HUES6 (cell line): ENCODE results near the gene NAT8L.

Experiments
- H3K27ac ChIP-seq: 2 replicates; pipeline ENCODE4 v1.7.0; 2013; ENCODE audit warnings: low read depth, mild to moderate bottlenecking, low read length, inconsistent platforms
- H3K27me3 ChIP-seq: 2 replicates; pipeline ENCODE4 v1.6.1; 2013; ENCODE audit warnings: low read length; ENCODE audit not compliant: control insufficient read depth, insufficient read depth
- H3K36me3 ChIP-seq: 2 replicates; pipeline ENCODE4 v1.6.1; 2013; ENCODE audit warnings: low read length; ENCODE audit not compliant: control insufficient read depth, insufficient read depth
- H3K4me1 ChIP-seq: 2 replicates; pipeline ENCODE4 v1.6.1; 2013; ENCODE audit warnings: low read length; ENCODE audit not compliant: control insufficient read depth, insufficient read depth
- H3K4me3 ChIP-seq: 2 replicates; pipeline ENCODE4 v1.5.1; 2013; ENCODE audit warnings: low read depth, low read length
- H3K9ac ChIP-seq: one replicate; pipeline ENCODE4 v1.6.1; 2013; ENCODE audit warnings: mild to moderate bottlenecking, low read length
- H3K9me3 ChIP-seq: 2 replicates; pipeline ENCODE4 v1.6.1; 2013; ENCODE audit warnings: low read depth, low read length; ENCODE audit not compliant: control insufficient read depth, insufficient read depth

Gene NAT8L

DNA sequence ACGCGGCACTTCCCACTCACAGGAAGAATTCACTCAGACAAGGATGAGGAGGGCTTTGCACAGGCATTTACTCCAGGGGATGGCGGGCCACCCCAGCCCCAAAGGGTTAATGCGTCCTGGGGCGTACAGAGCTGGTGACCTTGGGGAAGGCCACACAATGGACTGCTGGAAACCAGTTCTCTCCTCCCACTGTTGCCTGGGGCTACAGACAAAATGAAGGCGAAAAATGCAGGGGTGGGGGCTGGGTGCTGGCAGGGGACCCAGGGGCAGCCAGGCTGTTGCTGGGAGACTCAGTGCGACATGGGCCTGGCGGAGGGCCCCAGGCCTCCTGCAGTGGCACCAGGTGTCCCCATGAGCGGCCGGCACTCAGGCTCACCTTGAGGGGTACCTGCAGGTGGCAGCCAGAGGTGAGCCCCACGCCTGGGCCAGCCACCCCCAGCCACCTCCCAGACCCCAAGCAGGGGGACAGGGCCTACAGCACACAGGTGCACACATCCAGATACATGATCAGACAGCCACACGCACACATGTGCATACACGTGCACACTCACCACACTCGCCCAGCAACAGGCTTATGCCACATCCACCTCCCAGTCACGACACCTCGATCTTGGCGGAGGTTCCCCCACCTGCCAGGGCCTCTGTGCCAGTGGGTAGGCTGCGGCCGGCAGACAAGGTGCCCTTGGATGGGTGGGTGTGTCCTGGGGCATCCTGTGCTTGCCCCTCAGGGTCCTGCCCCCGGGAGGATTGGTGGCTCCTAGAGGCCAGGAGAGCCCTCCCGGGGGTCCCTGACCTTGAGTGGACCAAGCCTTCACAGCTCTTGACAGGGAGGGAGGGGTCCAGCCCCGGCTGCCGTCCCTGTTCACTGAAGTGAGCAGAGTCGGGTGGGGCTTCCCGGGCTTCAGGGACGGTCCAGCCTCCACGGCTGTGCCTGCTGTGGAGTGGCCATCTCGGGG, 13.1 kb downstream of the NAT8L start:
- Histone ChIP-seq H3K9ac (no peak overlapping the region), H3K27me3 (no peaks in the 10 kb centered on the region), H3K4me3 (no peak overlapping the region), H3K4me1 (peaks cover 17% of the 10 kb centered on the region), H3K9me3 (no peaks in the 10 kb centered on the region), H3K27ac (no peak overlapping the region), H3K36me3 (no peaks in the 10 kb centered on the region)

DNA sequence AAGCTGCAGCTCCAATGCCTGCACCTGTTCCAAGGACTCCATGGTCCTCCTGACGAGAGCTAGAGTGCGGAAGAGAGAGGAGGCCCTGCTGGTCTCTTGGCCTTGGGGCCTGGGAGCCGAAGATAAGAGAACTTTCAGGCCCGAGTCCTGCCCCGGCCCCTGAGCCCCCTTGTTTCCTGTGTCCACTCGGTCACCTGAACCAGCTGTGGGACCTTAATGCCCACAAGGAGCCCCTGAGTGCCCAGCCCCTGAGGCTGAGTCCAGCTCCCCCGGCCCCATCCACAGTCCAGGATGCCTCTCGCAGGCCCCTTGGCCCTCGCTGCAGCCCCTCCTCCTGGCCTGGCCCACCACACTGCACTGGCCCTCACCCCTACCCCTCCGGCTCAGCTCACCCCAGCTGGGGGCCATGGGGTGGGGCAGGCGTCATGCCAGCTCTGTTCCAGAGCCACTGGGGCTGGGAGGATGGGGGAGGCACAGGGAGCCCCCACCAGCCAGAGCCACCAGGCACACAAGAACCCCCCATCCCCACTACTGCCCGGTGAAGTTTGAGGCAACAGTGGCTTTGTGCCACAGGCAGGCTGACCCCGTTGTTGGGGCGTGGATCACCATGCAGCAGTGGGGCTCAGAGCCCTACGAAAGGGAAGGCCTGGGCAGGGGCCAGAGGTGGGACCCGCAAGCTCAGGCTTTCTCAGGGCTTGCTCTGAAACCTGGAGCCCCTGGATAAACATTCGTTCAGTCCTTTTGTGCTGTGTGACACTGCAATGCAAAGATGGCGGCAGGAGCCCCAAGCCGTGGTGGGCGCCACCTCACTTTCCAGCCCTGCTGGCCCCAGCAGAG, 14.1 kb downstream of the NAT8L start:
- H3K27ac ChIP-seq = no peak overlapping the region
- no peaks in the 10 kb centered on the region for H3K36me3 ChIP-seq
- peaks cover 17% of the 10 kb centered on the region for H3K4me1 ChIP-seq
- no peaks in the 10 kb centered on the region for H3K9me3 ChIP-seq
- H3K27me3 ChIP-seq = no peaks in the 10 kb centered on the region
- no peak overlapping the region for H3K4me3 ChIP-seq
- no peak overlapping the region for H3K9ac ChIP-seq

DNA sequence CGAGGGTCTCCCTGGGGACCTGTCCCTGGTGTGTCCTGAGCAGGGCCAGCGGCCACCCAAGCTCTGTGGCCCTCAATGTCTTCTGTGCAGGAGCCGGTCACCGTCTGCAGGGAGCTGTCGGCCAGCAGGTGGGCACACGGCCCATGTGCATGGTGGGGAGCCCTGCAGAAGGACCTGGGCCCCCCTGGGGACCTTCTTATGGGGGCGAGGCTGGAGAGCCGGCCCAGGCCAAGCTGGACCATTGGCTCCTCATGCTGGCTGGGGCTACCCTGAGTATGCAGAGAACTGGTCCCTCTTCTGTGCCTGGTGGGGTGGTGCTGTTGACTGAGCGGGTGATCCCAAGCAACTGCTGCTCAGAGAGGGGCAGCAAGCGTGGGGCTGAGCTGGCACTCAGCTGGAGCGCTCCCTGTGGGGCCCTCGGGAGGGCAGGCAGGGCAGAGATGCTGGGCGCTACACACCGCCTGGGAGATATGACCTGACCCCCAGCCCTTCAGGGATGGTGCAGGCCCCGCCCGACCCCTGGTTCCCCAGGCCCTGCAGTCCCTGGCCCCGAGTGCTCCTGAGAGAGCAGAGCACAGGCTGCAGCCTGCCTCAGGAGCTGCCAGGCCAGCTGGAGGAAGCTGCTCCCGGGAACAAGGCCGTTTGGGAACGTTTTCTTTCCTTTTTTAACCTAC, 14.8 kb downstream of the NAT8L start:
- no peak overlapping the region for H3K9ac ChIP-seq
- H3K27me3 ChIP-seq = no peaks in the 10 kb centered on the region
- H3K9me3 ChIP-seq = no peaks in the 10 kb centered on the region
- no peak overlapping the region for H3K4me3 ChIP-seq
- no peaks in the 10 kb centered on the region for H3K36me3 ChIP-seq
- H3K4me1 ChIP-seq = peaks cover 17% of the 10 kb centered on the region
- no peak overlapping the region for H3K27ac ChIP-seq

DNA sequence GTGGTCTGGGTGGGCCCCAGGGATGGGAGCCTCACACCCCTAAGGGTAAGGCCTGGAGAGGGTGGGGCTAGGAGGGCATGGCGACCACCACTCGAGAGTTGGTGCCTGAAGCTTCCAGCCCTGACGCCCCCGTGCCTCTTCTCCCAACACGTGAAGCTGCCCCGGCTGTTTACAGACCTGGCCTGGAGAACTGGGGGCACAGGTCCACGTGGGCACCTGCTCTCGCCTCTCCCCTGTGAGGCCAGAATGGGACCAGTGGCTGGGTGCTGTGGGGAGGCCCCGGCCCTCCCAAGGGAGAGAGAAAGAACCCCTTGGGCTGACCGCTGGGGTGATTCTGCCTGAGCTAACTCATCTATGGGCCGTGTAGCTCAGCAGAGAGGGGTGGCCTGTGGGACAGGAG, 15.5 kb downstream of the NAT8L start:
- Histone ChIP-seq H3K27me3 (no peaks in the 10 kb centered on the region), H3K27ac (no peak overlapping the region), H3K36me3 (no peaks in the 10 kb centered on the region), H3K9me3 (no peaks in the 10 kb centered on the region), H3K4me3 (no peak overlapping the region), H3K4me1 (peaks cover 17% of the 10 kb centered on the region), H3K9ac (no peak overlapping the region)

DNA sequence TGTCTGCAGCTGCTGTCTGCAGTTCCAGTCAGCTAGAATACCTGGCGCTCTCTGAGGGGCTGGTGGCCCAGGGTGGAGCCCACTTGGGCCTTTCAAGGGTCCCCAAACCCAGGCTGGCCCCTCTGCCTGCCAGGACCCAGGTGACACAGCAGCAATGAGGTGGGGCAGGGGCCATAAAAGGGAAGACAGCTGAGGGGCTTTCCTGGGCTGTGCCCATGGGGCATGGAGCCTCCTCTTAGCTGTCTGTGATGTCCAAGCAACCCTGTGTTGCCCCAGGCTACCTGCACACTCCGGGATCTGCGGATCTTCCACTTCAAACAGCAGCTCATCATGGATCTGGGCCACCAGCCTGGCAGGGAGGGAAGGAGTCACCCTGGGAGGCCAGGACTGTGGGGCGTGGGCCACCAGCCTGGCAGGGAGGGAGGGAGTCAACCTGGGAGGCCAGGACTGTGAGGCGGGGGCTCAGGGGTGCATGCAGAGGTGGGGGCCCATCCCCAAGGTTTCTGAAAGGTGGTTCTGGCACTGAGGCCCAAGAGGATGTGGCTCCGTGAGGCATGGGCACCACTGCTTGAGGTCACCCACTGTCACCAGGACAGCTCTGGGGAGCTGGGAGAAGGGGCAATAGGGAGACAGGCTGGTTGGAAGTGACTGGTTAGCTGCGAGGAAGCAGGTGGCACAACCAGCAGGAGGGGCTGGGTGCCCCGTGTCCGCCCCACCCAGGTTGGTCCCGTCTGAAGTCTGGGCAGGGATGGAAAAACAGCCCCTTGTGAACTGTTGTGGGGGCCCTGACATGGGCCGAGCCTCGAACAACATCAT, 16.3 kb downstream of the NAT8L start:
- H3K9ac ChIP-seq = no peak overlapping the region
- no peaks in the 10 kb centered on the region for H3K9me3 ChIP-seq
- H3K4me1 ChIP-seq = peaks cover 17% of the 10 kb centered on the region
- H3K36me3 ChIP-seq = no peaks in the 10 kb centered on the region
- H3K4me3 ChIP-seq = no peak overlapping the region
- H3K27ac ChIP-seq = no peak overlapping the region
- no peaks in the 10 kb centered on the region for H3K27me3 ChIP-seq

DNA sequence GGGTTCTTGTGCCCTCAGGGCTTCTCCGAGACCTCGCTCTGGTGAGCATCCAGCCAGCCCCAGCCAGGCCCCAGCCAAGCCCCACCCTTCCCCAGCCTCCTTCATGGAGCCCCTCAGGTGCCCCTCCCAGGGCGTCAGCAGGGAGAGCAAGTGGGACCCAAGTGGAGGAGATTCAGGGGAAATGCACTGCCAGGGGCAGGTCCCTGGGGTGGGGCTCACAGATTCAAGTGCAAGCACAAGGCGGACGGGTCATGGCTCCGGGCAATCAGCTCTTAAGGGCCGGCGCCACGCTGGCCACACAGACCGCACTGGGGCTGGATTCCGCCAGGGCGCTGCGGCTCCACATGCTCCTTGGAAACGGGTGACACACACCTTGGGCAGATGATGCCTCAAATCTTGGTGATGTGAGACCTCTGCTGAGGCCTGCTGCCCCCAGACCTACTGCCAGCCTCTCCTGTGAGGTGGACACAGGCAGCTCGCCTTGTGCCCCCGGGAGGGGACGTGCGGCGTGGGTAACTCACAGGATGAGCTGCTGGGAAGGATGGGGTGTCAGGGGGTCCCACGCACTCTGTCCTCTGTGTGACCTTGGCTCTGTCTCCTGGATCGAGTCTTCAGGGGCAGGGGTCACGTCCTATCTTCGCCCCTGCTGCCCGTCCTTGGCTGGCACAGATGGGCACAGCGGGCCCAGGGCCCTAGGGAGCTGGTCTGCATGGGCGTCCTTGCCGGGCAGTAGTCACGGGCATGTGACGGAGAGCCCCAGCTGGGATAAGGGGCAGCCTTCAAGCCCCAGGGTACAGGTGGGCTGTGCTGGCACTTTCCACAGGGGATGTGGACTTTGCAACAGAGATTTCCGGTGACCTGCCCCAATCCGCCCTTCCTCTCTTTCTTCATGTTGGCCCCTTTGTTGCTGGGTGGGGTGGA, 17.1 kb downstream of the NAT8L start:
- no peaks in the 10 kb centered on the region for H3K9me3 ChIP-seq
- no peak overlapping the region for H3K27ac ChIP-seq
- no peak overlapping the region for H3K9ac ChIP-seq
- no peak overlapping the region for H3K4me3 ChIP-seq
- H3K36me3 ChIP-seq = no peaks in the 10 kb centered on the region
- peaks cover 14% of the 10 kb centered on the region for H3K4me1 ChIP-seq
- H3K27me3 ChIP-seq = no peaks in the 10 kb centered on the region

DNA sequence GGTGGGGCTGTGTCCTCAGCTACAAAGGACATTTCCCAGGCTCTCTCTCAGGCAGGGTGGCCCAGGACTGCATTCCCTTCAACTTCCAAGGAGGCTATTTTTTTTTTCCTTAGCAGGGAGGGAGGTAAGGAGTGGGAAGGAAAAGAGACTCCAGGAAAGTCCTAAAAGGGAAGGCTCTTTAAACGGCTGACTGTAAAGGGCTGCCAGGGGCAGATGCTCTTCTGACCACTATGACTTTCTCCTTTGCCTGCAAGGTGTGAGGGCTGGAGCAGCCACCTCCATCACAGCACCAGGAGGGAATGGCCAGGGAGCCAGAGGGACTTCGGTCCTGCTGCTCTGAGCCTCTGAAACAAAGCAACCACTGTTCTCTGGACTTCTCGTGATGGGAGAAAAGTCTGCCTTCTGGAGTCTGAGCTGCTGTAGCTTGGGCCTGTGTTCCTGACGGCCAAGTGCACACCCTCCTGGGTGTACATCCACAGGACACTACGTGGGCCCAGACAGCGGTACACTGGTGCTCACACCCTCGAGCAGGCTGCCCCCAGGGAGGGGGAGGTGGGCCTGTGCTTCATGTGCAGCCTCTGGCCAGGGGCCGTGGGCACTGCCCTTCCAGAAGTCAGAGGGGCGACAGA, 17.9 kb downstream of the NAT8L start:
- Histone ChIP-seq H3K4me3 (no peak overlapping the region), H3K27me3 (no peaks in the 10 kb centered on the region), H3K27ac (no peak overlapping the region), H3K9me3 (no peaks in the 10 kb centered on the region), H3K9ac (no peak overlapping the region), H3K36me3 (no peaks in the 10 kb centered on the region), H3K4me1 (peaks cover 6% of the 10 kb centered on the region)

DNA sequence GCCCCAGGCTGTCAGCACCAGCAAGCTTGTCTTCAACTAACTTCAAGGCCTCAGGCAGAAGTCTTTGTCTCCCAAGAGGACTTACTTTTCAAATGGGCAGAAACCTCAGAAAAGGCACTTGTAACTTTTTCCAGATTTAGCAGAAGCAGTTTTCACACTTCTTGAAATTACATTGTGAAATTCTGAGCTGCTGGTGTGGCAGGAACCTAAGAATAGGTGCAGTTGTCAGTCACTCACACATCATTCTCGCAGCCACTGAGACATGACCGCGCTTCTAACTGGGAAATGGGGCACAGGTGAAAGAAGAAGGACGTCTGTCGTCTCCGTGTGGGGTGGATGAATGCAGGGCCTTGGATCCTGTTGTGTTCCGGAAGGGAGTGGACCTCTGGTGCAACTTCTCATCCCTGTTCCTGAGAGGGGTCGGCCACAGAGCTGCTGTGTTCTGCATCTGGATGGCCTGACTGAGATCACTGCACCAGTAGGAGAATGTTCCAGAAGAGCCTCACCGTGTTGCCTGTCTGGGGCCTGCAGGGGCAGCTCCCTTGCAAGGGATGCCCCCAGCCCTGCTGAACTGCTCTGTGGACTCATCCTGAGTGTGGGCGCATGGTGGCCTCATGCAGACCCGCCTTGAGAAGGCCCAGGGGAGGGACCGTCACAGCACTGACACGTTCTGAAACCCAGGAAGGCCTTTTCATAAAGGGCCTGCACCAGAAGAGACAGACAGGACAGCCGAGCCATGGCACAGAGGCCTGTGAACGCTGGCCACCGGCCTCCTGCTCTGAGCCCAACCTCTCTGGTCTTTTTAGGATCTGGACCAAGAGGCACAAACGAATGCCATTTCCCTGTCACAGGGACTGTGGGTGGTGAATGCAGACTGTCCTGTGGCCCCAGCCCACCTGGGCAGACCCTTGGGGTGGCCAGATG, 18.7 kb downstream of the NAT8L start:
- no peaks in the 10 kb centered on the region for H3K9me3 ChIP-seq
- H3K9ac ChIP-seq = no peak overlapping the region
- no peak overlapping the region for H3K27ac ChIP-seq
- H3K4me1 ChIP-seq = no peaks in the 10 kb centered on the region
- no peaks in the 10 kb centered on the region for H3K36me3 ChIP-seq
- no peak overlapping the region for H3K4me3 ChIP-seq
- no peaks in the 10 kb centered on the region for H3K27me3 ChIP-seq

DNA sequence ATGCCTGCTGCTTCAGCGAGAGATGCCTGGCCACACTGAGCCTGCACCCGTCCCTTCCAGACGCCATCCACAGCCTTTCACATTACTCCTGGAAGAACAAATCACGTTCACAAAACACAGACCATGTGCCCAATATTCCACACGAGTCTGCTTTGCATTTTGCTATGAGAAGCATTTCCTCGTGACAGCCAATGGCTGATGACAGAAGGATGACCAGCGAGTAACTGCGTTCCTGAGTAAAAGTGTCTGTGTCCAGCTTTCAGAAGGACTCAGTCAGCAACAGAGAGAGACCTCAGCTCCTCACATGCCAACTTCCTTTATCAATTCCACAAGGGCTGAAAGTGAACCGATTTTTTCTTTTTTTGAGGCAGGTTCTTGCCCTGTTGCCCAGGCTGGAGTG, 19.5 kb downstream of the NAT8L start:
- no peaks in the 10 kb centered on the region for H3K9me3 ChIP-seq
- no peaks in the 10 kb centered on the region for H3K36me3 ChIP-seq
- no peaks in the 10 kb centered on the region for H3K27me3 ChIP-seq
- H3K4me3 ChIP-seq = no peak overlapping the region
- H3K9ac ChIP-seq = no peak overlapping the region
- H3K4me1 ChIP-seq = no peaks in the 10 kb centered on the region
- no peak overlapping the region for H3K27ac ChIP-seq
